Tibial artery (tissue), 4 donors: ENCODE data around the gene BMI1.

Source experiments
- DNase-seq, 2 donors: peaks; one replicate each; pipeline ENCODE4 v3.0.0-alpha.2; 2019
- H3K27ac ChIP-seq, 2 donors: fragments of 200-600 bp; sonication (generic) in 1 of 2; 1 replicate in 1 of 2; 2 replicates in 1 of 2; pipeline ENCODE4 v1.5.1; 2018 to 2019; ENCODE audit warnings: mild to moderate bottlenecking in 1 of 2
- H3K27me3 ChIP-seq, 2 donors: fragments of 200-600 bp; sonication (generic) in 1 of 2; one replicate each; pipeline versions ENCODE4 v1.5.1 to v1.6.0; 2016 to 2019
- H3K36me3 ChIP-seq, 3 donors: fragments of 200-600 bp; sonication (generic) in 2 of 3; one replicate each; pipeline ENCODE4 v1.5.1; 2016 to 2019; ENCODE audit warnings: mild to moderate bottlenecking in 2 of 3
- H3K4me1 ChIP-seq, 4 donors: fragments of 200-600 bp; sonication (generic) in 2 of 4; 1 replicate in 3 of 4; 2 replicates in 1 of 4; pipeline ENCODE4 v1.5.1; 2016 to 2019
- H3K4me3 ChIP-seq, 2 donors: fragments of 200-600 bp; sonication (generic) in 1 of 2; 1 replicate in 1 of 2; 2 replicates in 1 of 2; pipeline ENCODE4 v1.5.1; 2018 to 2019; ENCODE audit warnings: mild to moderate bottlenecking in 2 of 2
- H3K9me3 ChIP-seq, 3 donors: fragments of 200-600 bp; sonication (generic) in 1 of 3; one replicate each; pipeline ENCODE4 v1.5.1; 2016 to 2019
- intact Hi-C: fragments of 100-400 bp; cut with DNase I; formaldehyde crosslinking; loops from one replicate; pipeline ENCODE4 v1.15.0; 2023; ENCODE audit warnings: low total_unique reads
- TF ChIP-seq, protein P1 (sequence below), 2 experiments: fragments of 200-600 bp in 1 of 2; fragments of 450-650 bp in 1 of 2; IDR thresholded peaks; one replicate each; pipeline ENCODE4 v1.5.1; 2017 to 2019; ENCODE audit warnings: antibody characterized with exemption in 2 of 2, mild to moderate bottlenecking in 1 of 2, moderate library complexity in 1 of 2

BMI1 gene

DNA sequence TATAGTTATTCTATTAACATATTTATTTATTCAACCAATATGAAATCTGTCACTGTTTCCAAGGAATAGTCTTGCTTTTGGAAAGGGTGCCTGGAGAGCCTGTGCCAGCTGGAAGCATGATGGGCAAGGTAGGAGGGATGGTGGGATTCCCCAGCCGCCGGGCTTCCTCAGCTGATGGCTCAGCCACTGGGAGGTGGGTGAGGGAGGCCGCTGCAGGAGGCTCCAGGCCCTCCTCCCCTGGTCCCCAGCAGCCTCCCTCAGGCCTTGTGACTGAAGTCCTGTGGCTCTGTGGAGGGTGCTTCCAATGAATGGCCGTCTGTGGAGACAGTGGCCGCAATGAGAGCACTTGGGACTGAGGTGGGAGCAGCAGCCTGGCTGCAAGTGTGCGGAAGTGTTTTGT is 51.4 kb downstream of the BMI1 start:
- DNase-seq = no peak
- no peak overlapping the region for H3K4me3 ChIP-seq
- intact Hi-C loops = no loop called here
- H3K9me3 ChIP-seq = no peaks in the 10 kb centered on the region
- no peaks in the 10 kb centered on the region for H3K36me3 ChIP-seq
- TF ChIP-seq, protein P1, sequence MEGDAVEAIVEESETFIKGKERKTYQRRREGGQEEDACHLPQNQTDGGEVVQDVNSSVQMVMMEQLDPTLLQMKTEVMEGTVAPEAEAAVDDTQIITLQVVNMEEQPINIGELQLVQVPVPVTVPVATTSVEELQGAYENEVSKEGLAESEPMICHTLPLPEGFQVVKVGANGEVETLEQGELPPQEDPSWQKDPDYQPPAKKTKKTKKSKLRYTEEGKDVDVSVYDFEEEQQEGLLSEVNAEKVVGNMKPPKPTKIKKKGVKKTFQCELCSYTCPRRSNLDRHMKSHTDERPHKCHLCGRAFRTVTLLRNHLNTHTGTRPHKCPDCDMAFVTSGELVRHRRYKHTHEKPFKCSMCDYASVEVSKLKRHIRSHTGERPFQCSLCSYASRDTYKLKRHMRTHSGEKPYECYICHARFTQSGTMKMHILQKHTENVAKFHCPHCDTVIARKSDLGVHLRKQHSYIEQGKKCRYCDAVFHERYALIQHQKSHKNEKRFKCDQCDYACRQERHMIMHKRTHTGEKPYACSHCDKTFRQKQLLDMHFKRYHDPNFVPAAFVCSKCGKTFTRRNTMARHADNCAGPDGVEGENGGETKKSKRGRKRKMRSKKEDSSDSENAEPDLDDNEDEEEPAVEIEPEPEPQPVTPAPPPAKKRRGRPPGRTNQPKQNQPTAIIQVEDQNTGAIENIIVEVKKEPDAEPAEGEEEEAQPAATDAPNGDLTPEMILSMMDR (IDR thresholded peaks at IDR 0.05) = no peak
- peaks cover 0 to 10% of the 10 kb centered on the region in 2 donors for H3K27me3 ChIP-seq
- no peaks in the 10 kb centered on the region for H3K4me1 ChIP-seq
- no peak overlapping the region for H3K27ac ChIP-seq

DNA sequence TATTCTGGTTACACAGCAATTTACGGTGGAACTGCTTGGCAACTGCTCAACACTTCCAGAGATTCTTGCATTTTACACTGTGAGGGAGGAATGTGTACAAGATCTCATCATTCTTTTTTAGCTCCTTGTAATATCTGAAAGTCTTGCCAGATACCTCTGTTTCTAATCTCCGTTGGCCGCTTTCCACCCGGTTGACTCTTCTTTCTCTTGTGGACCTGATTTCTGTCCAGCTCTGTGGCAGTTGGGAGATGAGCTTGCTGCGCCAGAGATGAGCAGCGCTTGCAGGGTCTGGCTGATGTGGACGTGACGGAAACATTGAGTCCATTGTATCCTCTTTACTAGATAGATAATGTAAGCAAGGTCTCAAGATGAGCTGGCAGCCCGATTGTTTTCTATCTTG is 52.0 kb downstream of the BMI1 start:
- no peak for DNase-seq

DNA sequence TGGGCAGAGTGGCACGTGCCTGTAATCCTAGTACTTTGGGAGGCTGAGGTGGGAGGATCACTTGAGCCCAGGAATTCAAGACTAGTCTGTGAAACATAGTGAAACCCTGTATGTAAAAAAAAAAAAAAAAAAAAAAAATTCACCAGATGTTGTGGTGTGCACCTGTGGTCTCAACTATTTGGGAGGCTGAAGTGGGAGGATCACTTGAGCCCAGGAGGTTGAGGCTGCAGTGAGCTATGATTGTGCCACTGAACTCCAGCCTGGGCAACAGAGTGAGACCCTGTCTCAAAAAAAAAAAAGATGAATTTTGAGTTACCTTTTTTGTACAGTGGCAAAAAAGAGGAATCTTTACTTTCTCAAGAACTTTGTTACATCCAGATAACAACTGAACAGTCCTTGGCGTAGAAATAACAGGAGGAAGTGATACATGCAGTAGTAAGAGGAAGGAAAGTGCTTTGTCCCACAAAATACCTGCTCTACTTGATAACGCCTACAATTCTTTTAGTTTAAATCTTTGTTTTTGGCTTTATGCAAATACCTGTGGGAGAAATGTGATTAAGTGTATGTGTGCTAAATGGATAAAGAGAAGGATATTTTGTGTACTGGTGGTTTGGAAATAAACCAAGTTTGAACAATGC is 53.7 kb downstream of the BMI1 start:
- Histone ChIP-seq H3K36me3 (no peaks in the 10 kb centered on the region), H3K9me3 (no peaks in the 10 kb centered on the region), H3K27me3 (peaks cover 0 to 6% of the 10 kb centered on the region in 2 donors), H3K4me3 (no peak overlapping the region), H3K27ac (no peak overlapping the region), H3K4me1 (no peaks in the 10 kb centered on the region)
- TF ChIP-seq, protein P1 (IDR thresholded peaks at IDR 0.05) = no peak
- intact Hi-C loops = no loop called here
- DNase-seq = no peak

More for the DNA sequence above, 52.0 kb downstream of the BMI1 start:
- no peaks in the 10 kb centered on the region for H3K9me3 ChIP-seq
- no peaks in the 10 kb centered on the region for H3K36me3 ChIP-seq
- H3K27me3 ChIP-seq = peaks cover 0 to 7% of the 10 kb centered on the region in 2 donors
- intact Hi-C loops = no loop called here
- H3K4me1 ChIP-seq = no peaks in the 10 kb centered on the region
- no peak overlapping the region for H3K4me3 ChIP-seq
- no peak overlapping the region for H3K27ac ChIP-seq
- TF ChIP-seq, protein P1 (IDR thresholded peaks at IDR 0.05) = no peak

DNA sequence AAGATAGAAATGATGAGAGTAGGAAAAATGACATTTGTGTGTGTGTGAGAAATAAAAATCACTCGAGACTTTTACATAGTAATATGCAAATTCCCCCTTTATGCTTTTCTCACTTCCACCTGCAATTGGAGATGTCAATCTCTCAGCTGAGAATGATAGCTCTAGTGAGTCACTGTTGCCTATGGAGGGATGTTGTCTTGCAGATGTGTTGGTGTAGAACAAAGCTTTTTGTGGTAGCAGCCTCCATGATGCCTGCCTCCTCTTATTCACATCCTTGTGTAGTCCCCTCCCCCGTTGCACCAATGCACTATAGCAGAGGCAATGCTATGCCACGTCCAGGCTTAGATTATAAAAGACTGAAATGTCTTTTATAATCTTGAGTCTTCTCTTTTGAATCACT is 58.2 kb downstream of the BMI1 start:
- intact Hi-C loops = no loop called here
- no peaks in the 10 kb centered on the region for H3K9me3 ChIP-seq

More for the DNA sequence above, 58.2 kb downstream of the BMI1 start:
- Histone ChIP-seq H3K27me3 (peaks cover 0 to 3% of the 10 kb centered on the region in 2 donors), H3K4me3 (no peak overlapping the region), H3K4me1 (no peaks in the 10 kb centered on the region), H3K27ac (no peak overlapping the region), H3K36me3 (no peaks in the 10 kb centered on the region)
- DNase-seq = no peak
- TF ChIP-seq, protein P1 (IDR thresholded peaks at IDR 0.05) = no peak
